Activated T-cell treated with anti-CD3 and anti-CD28 coated beads, Interleukin-2, amount 50 U/mL, for 4 hours (primary cell): ENCODE results near the gene ARL13B. TPM values are rescaled to one million over a fixed set of nuclear protein-coding genes. Genes with fewer than 3 reads are reported as not detected.

Experiments used
- ATAC-seq, 2 donors: fragments of 200-7000 bp; cut with Tn5 transposase; one replicate each; pipeline ENCODE4 v1.10.0; 2021
- DNase-seq: peaks from one replicate; pipeline ENCODE4 v3.0.0-alpha.2; 2020
- H3K27me3 Mint-ChIP-seq: one replicate; pipeline ENCODE4 v1.8.0; 2021; ENCODE audit warnings: low read depth, mixed read lengths
- H3K36me3 Mint-ChIP-seq: one replicate; pipeline ENCODE4 v1.8.0; 2022; ENCODE audit warnings: mixed read lengths; ENCODE audit not compliant: insufficient read depth
- H3K4me1 Mint-ChIP-seq: one replicate; pipeline ENCODE4 v1.8.0; 2021; ENCODE audit warnings: low read depth, mixed read lengths
- H3K4me3 Mint-ChIP-seq: one replicate; pipeline ENCODE4 v1.8.0; 2021; ENCODE audit warnings: mild to moderate bottlenecking, moderate library complexity, mixed read lengths
- H3K9me3 Mint-ChIP-seq: one replicate; pipeline ENCODE4 v1.8.0; 2021; ENCODE audit warnings: mixed read lengths
- total RNA-seq, 3 donors: library from RNA; stranded (reverse); gene quantifications; one replicate each; pipeline ENCODE4 v1.2.1, GENCODE V29; 2021

Gene ARL13B
- total RNA-seq, 3 donors from 2014 or later: 9.0 to 13.0 (median 11.6) TPM

GRCh38 chr3:93981649-93982048 lies 1.7 kb downstream of the ARL13B start:
- DNase-seq: no peak
- H3K4me1 Mint-ChIP-seq: peaks cover 21% of the 10 kb centered on the region
- no peaks in the 10 kb centered on the region for H3K36me3 Mint-ChIP-seq
- no peaks in the 10 kb centered on the region for H3K9me3 Mint-ChIP-seq
- ATAC-seq: no peak
- H3K4me3 Mint-ChIP-seq: peak overlapping the region; percentile 90
- no peaks in the 10 kb centered on the region for H3K27me3 Mint-ChIP-seq

GRCh38 chr3:93983408-93983807 lies 3.5 kb downstream of the ARL13B start:
- Mint-ChIP-seq H3K4me3 (no peak overlapping the region), H3K27me3 (no peaks in the 10 kb centered on the region), H3K4me1 (peaks cover 21% of the 10 kb centered on the region), H3K9me3 (no peaks in the 10 kb centered on the region), H3K36me3 (no peaks in the 10 kb centered on the region)
- ATAC-seq: no peak
- no peak for DNase-seq

DNA sequence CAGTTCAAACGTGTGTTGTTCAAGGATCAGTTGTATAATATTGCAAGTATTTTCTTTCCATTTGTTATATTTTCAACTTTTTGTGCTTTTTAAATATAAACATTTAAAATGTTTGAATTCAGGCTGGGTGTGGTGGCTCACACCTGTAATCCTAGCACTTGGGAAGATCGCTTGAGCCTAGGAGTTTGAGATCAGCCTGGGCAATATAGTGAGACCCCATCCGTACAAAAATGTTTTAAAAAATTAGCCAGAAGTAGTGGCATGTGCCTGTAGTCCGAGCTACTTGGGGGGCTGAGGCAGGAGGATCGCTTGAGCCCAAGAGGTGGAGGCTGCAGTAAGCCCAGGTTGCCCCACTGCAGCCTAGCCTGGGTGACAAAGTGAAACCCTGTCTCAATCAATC lies 4.7 kb downstream of the ARL13B start:
- ATAC-seq (no peak), DNase-seq (no peak)
- Mint-ChIP-seq H3K4me1 (peaks cover 17% of the 10 kb centered on the region), H3K27me3 (no peaks in the 10 kb centered on the region), H3K36me3 (no peaks in the 10 kb centered on the region), H3K9me3 (no peaks in the 10 kb centered on the region), H3K4me3 (no peak overlapping the region)

DNA sequence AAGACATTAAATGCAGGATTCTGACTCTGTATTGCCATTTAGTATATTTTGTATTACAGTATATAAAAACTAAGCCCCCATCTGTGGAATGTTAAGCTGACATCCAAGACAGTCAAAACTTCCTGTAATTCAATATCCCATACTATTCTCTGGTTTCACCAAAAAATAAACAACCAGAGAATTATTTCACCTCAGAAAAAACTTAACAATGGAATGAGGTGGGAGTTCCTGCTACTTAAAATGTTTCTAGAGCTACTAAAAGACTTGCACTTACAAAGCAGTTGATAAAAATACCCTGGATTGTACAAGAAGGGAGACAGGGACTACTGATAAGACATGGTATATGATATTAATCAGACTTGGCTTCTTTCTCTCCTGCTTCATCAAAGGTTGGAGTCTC lies 8.3 kb downstream of the ARL13B start:
- ATAC-seq (no peak), DNase-seq (no peak)
- Mint-ChIP-seq H3K9me3 (no peaks in the 10 kb centered on the region), H3K4me1 (no peaks in the 10 kb centered on the region), H3K36me3 (no peaks in the 10 kb centered on the region), H3K27me3 (no peaks in the 10 kb centered on the region), H3K4me3 (no peak overlapping the region)

GRCh38 chr3:93988764-93989163 lies 8.8 kb downstream of the ARL13B start:
- H3K36me3 Mint-ChIP-seq: no peaks in the 10 kb centered on the region
- no peak for ATAC-seq
- no peaks in the 10 kb centered on the region for H3K4me1 Mint-ChIP-seq
- H3K27me3 Mint-ChIP-seq: no peaks in the 10 kb centered on the region
- H3K9me3 Mint-ChIP-seq: no peaks in the 10 kb centered on the region
- no peak for DNase-seq
- no peak overlapping the region for H3K4me3 Mint-ChIP-seq

GRCh38 chr3:93989241-93989640 lies 9.3 kb downstream of the ARL13B start:
- Mint-ChIP-seq H3K9me3 (no peaks in the 10 kb centered on the region), H3K4me1 (peaks cover 2% of the 10 kb centered on the region), H3K36me3 (no peaks in the 10 kb centered on the region), H3K27me3 (no peaks in the 10 kb centered on the region), H3K4me3 (no peak overlapping the region)
- DNase-seq: no peak
- ATAC-seq: no peak

- DNase-seq (no peak), ATAC-seq (no peak)
- H3K4me3 Mint-ChIP-seq: no peak overlapping the region
- no peaks in the 10 kb centered on the region for H3K9me3 Mint-ChIP-seq
- no peaks in the 10 kb centered on the region for H3K36me3 Mint-ChIP-seq
- H3K27me3 Mint-ChIP-seq: no peaks in the 10 kb centered on the region
- peaks cover 4% of the 10 kb centered on the region for H3K4me1 Mint-ChIP-seq
Observed at GRCh38 chr3:93991631-93992030, 11.7 kb downstream of the ARL13B start.

DNA sequence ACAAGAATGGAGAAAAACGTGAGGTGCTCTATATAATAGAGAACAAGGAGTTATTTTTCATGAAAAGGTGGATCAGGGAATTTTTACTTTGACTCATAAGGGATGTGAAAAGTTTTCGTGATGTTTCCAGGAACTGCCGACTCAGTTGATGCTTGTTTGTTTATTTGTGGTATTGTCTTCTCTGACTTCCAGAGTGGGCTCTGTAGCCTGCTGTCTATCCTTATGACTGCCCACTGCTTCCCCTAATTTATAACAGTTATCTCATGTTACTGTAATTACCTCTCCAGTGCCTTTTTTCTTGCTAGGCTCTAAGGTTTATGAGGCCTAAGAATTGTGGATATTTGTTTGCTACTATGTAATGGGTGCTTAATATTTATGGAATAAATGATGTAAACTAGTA lies 12.3 kb downstream of the ARL13B start:
- ATAC-seq (no peak), DNase-seq (no peak)
- H3K4me1 Mint-ChIP-seq: peaks cover 4% of the 10 kb centered on the region
- H3K27me3 Mint-ChIP-seq: no peaks in the 10 kb centered on the region
- H3K4me3 Mint-ChIP-seq: no peak overlapping the region
- H3K36me3 Mint-ChIP-seq: peaks cover 3% of the 10 kb centered on the region
- no peaks in the 10 kb centered on the region for H3K9me3 Mint-ChIP-seq

DNA sequence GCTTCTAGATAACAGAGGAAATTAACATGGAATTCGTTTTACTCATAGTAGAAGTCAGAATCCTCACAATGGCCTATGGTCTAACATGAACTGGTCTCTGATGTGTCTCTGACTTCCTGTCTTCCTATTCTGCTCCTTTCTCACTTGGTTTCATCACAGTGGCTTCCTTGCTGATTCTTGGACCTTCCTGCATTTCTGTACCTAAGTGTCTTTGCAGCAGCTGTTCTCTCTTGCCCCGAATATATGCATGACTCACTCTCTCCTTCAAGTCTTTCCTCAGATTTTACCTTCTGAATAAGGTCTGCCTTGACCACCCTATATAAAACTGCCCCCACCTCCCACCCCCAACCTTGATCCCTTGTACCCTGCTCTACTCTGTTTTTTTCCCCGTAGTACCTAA lies 14.1 kb downstream of the ARL13B start:
- ATAC-seq (no peak), DNase-seq (no peak)
- H3K36me3 Mint-ChIP-seq: peaks cover 5% of the 10 kb centered on the region
- H3K27me3 Mint-ChIP-seq: no peaks in the 10 kb centered on the region
- no peak overlapping the region for H3K4me3 Mint-ChIP-seq
- peaks cover 4% of the 10 kb centered on the region for H3K4me1 Mint-ChIP-seq
- no peaks in the 10 kb centered on the region for H3K9me3 Mint-ChIP-seq

GRCh38 chr3:94001191-94001590 lies 21.2 kb downstream of the ARL13B start:
- Mint-ChIP-seq H3K4me3 (no peak overlapping the region), H3K36me3 (peaks cover 5% of the 10 kb centered on the region), H3K4me1 (peaks cover 2% of the 10 kb centered on the region), H3K9me3 (no peaks in the 10 kb centered on the region), H3K27me3 (no peaks in the 10 kb centered on the region)
- DNase-seq (no peak), ATAC-seq (no peak)

GRCh38 chr3:94001827-94002495 lies 22.0 kb downstream of the ARL13B start:
- Mint-ChIP-seq H3K4me3 (no peak overlapping the region), H3K36me3 (peaks cover 4% of the 10 kb centered on the region), H3K27me3 (no peaks in the 10 kb centered on the region), H3K9me3 (no peaks in the 10 kb centered on the region), H3K4me1 (peaks cover 2% of the 10 kb centered on the region)
- no peak for DNase-seq
- no peak for ATAC-seq

DNA sequence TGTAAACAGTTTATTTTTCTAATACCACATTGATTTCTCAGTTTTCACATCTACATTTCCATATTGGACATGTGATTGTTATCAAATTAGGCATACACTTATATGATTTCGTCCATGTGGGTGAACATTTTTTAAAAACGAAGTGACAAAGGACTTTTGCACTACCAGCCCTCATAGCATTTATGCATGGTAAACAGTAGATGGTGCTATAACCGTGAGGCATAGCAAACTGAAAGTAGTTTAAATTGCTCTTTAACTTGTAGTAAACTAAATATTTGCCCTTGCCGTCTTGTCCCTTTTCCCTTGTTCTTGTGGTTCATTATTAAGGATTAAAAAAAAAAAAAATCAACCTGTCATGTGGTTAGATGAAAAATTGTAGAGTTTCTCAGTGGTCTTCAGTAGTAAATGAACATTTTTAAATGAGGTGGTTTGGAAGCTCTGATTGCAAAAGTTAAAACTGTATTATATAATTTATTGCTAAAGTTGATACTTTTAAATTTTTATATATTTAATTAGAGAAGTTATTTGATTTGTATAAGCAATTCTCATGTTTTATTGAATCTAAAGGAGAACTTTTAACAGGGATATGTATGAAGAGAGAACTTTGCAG lies 24.5 kb downstream of the ARL13B start:
- DNase-seq: no peak
- no peaks in the 10 kb centered on the region for H3K9me3 Mint-ChIP-seq
- H3K4me1 Mint-ChIP-seq: peaks cover 2% of the 10 kb centered on the region
- H3K27me3 Mint-ChIP-seq: no peaks in the 10 kb centered on the region
- no peaks in the 10 kb centered on the region for H3K36me3 Mint-ChIP-seq
- peak; percentile 58 for ATAC-seq
- H3K4me3 Mint-ChIP-seq: peak overlapping the region; percentile 73

DNA sequence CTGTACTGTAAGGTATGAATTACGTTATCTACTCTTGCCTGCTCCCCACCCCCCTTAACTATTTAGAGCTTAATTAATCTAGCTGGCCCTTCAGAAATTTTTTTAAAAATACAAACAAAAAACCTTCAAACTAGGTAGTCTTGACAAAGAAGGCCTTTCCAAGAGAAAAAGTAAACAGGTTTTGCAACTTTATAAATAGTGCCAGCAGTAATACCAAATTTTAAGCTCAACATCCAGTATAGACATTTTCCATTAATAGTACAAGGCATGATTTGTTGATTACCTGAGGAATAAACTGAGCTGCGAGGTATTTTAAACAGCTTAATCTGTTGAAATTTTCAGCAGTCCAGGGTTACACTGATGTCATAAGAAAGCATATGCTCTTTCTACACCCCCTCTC lies 28.3 kb downstream of the ARL13B start:
- H3K4me1 Mint-ChIP-seq: peaks cover 19% of the 10 kb centered on the region
- H3K36me3 Mint-ChIP-seq: no peaks in the 10 kb centered on the region
- H3K4me3 Mint-ChIP-seq: no peak overlapping the region
- DNase-seq (no peak), ATAC-seq (no peak)
- H3K9me3 Mint-ChIP-seq: no peaks in the 10 kb centered on the region
- no peaks in the 10 kb centered on the region for H3K27me3 Mint-ChIP-seq

GRCh38 chr3:94009608-94010007 lies 29.7 kb downstream of the ARL13B start:
- no peaks in the 10 kb centered on the region for H3K27me3 Mint-ChIP-seq
- DNase-seq (no peak), ATAC-seq (no peak)
- no peak overlapping the region for H3K4me3 Mint-ChIP-seq
- H3K4me1 Mint-ChIP-seq: peaks cover 18% of the 10 kb centered on the region
- no peaks in the 10 kb centered on the region for H3K36me3 Mint-ChIP-seq
- H3K9me3 Mint-ChIP-seq: no peaks in the 10 kb centered on the region

GRCh38 chr3:94011233-94011711 lies 31.3 kb downstream of the ARL13B start:
- H3K27me3 Mint-ChIP-seq: no peaks in the 10 kb centered on the region
- H3K36me3 Mint-ChIP-seq: no peaks in the 10 kb centered on the region
- no peak overlapping the region for H3K4me3 Mint-ChIP-seq
- DNase-seq: no peak
- H3K9me3 Mint-ChIP-seq: no peaks in the 10 kb centered on the region
- peaks cover 24% of the 10 kb centered on the region for H3K4me1 Mint-ChIP-seq
- peak; percentile 91 to 93 for ATAC-seq
